ENCODE measurements around the gene MTNR1A.

The MTNR1A gene

DNA sequence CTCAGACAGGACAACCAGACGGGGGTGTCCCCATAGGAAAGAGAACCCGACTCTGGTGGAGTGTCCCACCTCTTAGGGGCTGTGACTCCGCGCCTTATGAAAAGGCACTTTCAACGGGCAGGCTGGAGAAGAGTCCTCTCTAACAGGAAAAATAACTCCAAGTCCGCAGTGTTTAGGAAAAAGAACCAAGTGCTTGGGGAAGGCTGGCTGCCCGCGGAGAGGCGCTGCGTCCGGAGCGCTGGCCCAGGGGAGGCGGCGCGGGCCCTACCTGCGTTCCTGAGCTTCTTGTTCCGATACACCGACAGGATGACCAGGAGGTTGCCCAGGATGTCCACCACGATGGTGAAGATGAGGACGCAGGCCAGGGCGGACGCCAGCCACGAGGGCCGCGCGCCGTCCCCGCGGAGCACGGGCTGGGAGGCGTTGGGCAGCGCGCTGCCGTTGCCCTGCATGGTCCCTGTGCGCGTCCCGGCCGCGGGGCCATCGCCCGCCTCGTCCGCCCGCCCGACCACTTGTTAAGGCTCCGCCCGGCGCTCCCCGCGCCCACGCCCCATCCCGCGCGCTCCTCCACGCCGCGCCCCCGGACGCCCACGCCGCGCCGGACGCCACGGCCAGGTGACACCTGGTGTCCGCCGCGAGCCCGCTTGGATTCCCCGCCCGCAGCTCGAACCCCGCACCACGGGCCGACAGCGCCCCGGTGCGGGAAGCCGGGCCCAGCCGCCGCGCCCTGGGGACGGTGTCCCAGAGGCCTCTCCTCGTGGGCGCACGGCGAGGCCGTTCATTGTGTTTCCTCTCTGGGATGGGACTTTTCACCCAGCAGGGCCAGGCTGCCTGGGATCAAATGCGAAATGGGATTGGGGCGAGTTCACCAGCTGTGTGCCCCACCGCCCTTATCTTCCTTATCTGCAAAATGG is at the start of gene MTNR1A:
MTNR1A (minus strand) TSS at position 654 of the 914 bp plus-strand sequence; CDS start at position 452, 202 bp downstream.
- no peak for DNase-seq (ENCODE audit: extremely low read depth in 1 of 2, low read depth in 1 of 2)

DNA sequence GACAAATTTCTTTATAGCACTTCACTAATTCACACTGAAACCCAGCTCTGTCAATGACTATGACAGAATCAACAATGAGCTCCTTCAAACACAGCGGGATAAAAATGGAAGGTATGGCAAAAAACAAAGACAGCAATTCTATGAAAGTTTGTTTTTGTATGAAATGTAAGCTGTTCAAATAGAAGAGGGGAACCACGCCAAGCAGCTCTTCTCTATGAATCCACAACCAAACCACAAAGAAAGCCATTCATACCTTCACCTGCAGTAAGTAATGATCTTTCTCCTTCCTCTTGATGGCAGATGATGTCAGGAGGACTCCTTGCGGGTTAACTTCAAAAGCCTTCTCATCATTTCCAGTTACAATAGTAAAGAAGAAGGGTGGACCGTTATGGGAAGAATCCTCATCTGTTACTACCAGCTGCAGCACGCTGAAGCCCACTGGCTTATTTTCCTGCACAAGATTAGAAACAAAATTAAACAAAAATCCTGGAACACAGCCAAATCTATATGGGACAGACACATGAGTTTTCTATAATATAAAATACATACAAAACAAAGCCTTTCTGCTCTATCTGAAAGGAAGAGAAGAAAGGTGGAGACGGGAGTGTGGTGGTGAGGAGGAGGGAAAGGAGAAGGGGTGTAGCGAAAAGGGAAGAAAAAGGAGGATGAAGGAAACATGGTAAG is 48.9 kb upstream of the MTNR1A start:
- no peak for DNase-seq (ENCODE audit: extremely low read depth in 1 of 2, low read depth in 1 of 2)

DNA sequence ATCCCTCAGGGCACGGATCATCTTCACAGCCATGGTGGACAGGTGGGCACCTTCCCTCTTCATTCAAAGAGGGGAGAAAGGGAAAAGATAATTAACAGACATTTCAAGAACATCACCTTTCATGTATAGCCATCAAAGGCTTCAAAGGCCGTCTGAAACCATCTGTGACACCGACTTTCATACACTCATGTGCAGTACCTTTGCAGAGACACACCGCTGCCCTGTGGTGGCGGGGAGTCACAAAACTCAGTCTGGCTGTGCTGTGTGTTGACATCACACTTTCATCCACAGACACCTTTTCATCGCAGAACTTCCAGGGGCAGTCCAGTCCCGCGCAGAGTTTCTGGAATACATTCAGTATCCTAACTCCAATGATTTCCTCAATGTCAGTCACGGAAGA is 47.6 kb upstream of the MTNR1A start:
- no peak for DNase-seq (ENCODE audit: extremely low read depth in 1 of 2, low read depth in 1 of 2)

DNA sequence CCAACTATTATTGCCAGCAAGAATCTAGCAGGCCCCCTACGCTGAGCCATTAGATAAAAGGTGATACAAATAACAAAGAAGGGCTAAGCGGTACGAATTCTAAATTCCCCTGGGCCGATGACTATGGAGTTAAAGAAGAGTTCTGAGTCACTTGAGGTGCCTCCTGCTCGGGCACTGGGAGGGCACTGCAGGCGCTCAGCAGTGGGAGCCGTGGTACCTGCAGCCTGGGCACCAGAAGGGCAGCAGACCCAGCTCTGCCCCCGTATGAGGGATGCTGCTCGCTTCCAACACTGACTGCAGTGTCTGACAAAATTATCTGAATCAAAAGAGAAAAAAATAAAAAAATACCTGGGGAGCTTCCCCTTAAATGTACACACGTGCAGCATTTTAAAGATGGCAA is 44.1 kb upstream of the MTNR1A start:
- DNase-seq (ENCODE audit: extremely low read depth in 1 of 2, low read depth in 1 of 2), result no peak

GRCh38 chr4:186598686-186599085 is 43.3 kb upstream of the MTNR1A start:
- DNase-seq (ENCODE audit: extremely low read depth in 1 of 2, low read depth in 1 of 2), result no peak

DNA sequence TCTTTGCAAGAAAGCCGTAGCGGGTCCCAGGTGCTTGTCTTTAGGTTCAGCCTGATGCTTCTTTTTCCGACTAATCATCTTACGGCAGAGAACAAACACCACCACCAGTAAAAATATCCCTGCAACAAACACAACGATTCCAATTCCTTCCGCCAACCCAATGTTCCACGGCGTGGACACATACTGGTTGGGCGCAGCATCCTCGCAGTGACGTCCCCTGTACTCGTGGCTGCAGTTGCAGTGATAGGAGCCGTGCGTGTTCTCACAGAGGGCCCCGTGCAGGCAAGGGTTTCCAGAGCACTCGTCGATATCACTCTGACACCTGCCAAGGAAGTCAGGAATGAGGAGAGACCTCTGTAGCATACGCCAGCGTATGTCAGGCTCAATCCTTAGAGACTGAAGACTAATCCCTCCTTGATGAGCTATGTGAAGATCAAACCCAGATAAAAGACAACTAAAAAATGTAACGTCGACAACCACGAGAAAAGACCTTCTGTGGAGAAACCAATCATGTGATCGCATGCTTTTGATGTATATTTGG is 41.6 kb upstream of the MTNR1A start:
- no peak for DNase-seq (ENCODE audit: extremely low read depth in 1 of 2, low read depth in 1 of 2)

- no peak for DNase-seq (ENCODE audit: extremely low read depth in 1 of 2, low read depth in 1 of 2)
These were observed 41.0 kb upstream of the MTNR1A start for GRCh38 chr4:186596346-186596745.

DNA sequence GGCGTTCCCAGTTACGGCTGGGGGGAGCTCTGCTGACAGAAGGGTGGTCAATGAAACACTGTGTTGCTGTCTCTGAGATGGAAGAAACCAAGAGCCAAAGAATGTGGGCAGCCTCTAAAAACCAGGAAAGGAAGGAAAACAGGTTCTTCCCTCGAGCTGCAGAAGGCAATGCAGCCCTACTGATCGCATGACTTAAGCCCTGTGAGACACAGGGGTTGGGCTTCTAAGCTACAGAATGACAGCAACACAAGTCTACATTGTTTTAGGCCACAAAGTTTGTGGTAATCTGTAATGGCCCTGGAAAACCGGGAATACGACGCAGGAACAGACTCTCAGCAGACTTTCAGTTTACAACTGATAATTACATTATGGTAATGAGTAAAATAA is 38.2 kb upstream of the MTNR1A start:
- DNase-seq (ENCODE audit: extremely low read depth in 1 of 2, low read depth in 1 of 2), result no peak

DNA sequence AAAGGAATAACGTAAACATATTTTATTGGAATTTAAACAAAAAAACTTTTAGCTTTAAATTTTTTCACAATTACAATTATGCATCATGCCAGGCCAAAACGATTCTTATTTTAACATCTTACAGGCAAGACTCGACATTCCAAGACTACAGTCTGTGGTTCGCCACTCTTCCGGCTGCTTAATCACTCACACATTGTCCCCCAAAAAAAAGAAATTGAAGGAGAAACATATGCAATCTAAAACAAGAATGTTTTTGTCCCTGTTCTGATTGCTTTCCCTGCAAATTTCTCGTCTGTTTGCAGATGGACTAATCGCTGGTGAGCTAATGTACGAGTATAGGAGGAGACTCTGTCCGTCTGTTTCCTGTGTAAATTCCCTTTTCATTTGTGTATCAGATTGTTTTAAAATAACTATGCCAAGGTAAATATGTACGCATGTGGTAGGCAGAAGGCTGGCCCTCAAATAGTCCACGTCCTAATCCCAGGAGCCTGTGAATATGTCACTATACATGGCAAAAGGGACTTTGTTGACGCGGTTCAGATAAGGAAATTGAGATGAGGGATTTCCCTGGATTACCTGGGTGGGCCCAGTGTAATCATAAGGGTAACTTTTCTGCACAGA is 37.7 kb upstream of the MTNR1A start:
- no peak for DNase-seq (ENCODE audit: extremely low read depth in 1 of 2, low read depth in 1 of 2)

GRCh38 chr4:186592445-186592844 is 37.1 kb upstream of the MTNR1A start:
- DNase-seq (ENCODE audit: extremely low read depth in 1 of 2, low read depth in 1 of 2), result no peak

DNA sequence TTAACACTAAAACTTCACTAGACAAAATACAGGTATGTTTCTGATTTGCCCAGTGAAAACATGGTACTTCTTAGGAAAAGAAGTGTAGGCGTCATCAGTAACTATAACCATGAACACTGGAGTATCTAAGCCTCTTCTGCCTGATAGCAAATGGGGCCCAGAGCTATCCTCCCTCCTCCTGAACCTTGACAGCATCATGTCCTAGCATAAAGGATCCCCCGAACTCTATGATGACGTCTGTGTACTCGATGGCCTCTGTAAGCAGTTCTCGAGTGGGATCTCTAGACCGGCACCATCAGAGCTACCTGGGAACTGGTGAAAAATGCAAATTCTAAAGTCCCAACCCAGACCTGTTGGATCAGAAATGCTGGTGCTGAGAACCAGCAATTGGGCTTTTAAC is 36.3 kb upstream of the MTNR1A start:
- no peak for DNase-seq (ENCODE audit: extremely low read depth in 1 of 2, low read depth in 1 of 2)

- DNase-seq (ENCODE audit: extremely low read depth in 1 of 2, low read depth in 1 of 2), result no peak
These were observed 33.1 kb upstream of the MTNR1A start for GRCh38 chr4:186588503-186588902.

DNA sequence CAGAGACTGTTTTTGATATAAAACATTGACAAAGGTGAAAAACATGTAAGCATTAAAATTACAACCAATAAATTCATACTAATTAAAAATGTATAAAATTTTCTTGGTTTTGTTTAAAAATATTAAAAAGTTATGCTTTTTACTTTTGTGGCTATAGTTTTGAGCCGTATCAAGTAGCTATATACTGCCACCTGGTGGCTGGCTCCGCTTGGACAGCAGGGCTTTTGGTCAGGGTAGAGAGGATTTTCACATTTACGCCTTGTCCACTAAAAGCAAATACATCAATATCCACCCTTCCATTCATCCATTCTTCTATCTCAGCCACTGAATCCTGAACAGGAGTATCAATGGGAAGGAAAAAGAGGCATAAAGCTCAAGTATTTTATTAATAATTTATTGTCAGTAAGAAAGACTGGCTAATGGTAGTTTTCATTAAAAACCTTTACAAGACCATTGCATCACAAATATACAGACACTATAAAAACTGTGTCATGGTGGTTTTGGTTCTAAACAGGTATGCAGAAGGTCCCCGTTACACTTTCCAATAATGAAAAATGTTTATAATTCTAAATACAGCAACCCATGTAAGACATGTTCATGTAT is 32.1 kb upstream of the MTNR1A start:
- peak in 1 of 2 donors; percentile 25 for DNase-seq (ENCODE audit: extremely low read depth in 1 of 2, low read depth in 1 of 2)

DNA sequence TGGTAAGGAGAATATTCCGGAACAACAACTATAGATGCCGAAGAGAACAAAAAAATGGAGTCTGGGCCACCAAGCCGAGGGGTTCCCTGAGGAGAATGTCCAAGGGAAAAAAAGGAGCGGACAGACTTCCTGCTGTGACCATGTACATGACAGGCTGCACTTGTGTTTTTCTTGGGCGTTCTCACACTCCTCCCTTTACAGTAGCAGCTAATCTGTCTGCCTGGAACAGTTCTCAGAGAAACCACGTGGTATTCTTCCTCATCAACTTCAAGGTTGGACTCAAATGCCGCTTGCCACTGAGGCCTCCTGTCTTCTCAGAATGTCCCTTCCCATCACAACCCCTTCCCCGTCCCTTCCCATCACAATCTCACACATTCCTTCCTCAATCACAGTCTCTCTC is 30.8 kb upstream of the MTNR1A start:
- no peak for DNase-seq (ENCODE audit: extremely low read depth in 1 of 2, low read depth in 1 of 2)

DNA sequence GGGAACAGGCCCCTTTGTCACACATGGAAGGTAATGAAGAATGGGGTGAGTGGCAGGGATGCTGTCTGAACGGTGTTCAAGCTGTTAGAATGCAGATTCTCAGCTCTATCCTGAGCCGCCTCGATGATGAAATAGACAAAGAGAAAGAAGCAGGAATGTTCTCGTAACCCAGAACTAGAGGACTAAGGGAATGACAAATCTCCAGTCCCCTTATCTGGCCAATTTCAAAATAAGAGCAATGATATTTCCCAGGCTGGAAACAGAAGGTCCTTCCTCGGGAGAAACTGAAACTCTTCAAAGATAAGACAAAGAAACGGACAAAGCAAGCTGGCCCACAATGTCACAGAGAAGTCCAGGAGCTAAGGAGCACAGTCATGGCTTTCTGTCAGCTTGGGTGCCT is 29.5 kb upstream of the MTNR1A start:
- no peak for DNase-seq (ENCODE audit: extremely low read depth in 1 of 2, low read depth in 1 of 2)

- DNase-seq (ENCODE audit: extremely low read depth in 1 of 2, low read depth in 1 of 2), result no peak
These were observed 26.1 kb upstream of the MTNR1A start for GRCh38 chr4:186581421-186581820.

DNA sequence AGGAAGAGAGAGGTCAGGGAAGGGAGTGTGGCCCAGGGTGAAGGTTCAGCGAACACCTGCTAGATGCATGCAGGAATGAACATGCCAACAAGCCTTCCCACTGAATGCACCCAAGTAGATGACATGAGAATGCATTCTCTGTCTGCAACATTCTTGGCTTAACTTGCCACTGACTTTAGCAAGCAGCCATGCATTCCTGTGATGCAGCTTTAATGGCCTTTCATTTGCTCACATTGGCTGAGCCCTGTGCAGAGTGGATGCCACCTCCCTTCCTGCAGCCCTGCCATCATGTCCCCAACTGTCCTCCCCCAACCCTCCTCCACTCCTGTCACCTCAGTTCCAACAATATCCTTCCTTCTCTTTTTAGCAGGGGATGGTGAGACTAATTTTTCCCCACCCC is 25.3 kb upstream of the MTNR1A start:
- no peak for DNase-seq (ENCODE audit: extremely low read depth in 1 of 2, low read depth in 1 of 2)

- no peak for DNase-seq (ENCODE audit: extremely low read depth in 1 of 2, low read depth in 1 of 2)
These were observed 15.0 kb upstream of the MTNR1A start for GRCh38 chr4:186570193-186570996.

GRCh38 chr4:186569533-186570192 is 14.3 kb upstream of the MTNR1A start:
- DNase-seq (ENCODE audit: extremely low read depth in 1 of 2, low read depth in 1 of 2), result no peak

DNA sequence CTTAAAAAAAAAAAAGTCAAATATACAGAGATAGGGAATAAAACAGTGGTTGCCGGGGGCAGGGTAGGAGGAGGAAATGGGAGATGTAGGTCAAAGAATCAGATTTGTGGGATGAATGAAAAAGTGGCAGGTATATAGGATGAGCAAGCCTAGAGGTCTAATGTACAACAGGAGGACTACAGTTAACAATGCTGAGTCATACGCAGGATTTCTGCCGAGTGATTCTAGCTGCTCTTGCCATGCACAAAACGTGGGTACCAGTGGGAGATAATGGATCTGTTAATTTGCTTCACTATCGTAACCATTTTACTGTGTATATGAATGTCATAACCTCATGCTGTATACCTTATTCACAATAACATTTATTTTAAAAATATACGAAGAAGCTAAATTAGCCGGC is 10.7 kb upstream of the MTNR1A start:
- DNase-seq (ENCODE audit: extremely low read depth in 1 of 2, low read depth in 1 of 2), result no peak
